Neuronal stem cell (in vitro differentiated cells): ENCODE data around the gene LAMC3.
A peak's percentile ranks its signal among the peaks of the same experiment; 100 is the strongest.

Experiments
- DNase-seq: peaks from one replicate; pipeline ENCODE4 v3.0.0-alpha.2; 2013; ENCODE audit warnings: low spot score
- H2AFZ ChIP-seq: one replicate; pipeline ENCODE4 v1.6.1; 2013; ENCODE audit warnings: mild to moderate bottlenecking, low read length, inconsistent platforms
- H2AK5ac ChIP-seq: 2 replicates; pipeline ENCODE4 v1.6.1; 2013; ENCODE audit warnings: low read depth, mild to moderate bottlenecking, inconsistent platforms, low read length, moderate library complexity, mixed read lengths
- H2BK120ac ChIP-seq: 2 replicates; pipeline ENCODE4 v1.6.1; 2013; ENCODE audit warnings: low read depth, mild to moderate bottlenecking, inconsistent platforms, low read length, moderate library complexity, mixed read lengths
- H2BK12ac ChIP-seq: one replicate; pipeline ENCODE4 v1.6.1; 2013; ENCODE audit warnings: low read length, inconsistent platforms
- H2BK15ac ChIP-seq: 2 replicates; pipeline ENCODE4 v1.6.1; 2013; ENCODE audit warnings: mild to moderate bottlenecking, low read length, inconsistent platforms, mixed read lengths
- H2BK5ac ChIP-seq: one replicate; pipeline ENCODE4 v1.6.1; 2013; ENCODE audit warnings: inconsistent platforms, mild to moderate bottlenecking, low read length, moderate library complexity
- H3K14ac ChIP-seq: one replicate; pipeline ENCODE4 v1.6.1; 2013; ENCODE audit warnings: low read length, inconsistent platforms
- H3K18ac ChIP-seq: 2 replicates; pipeline ENCODE4 v1.6.1; 2013; ENCODE audit warnings: low read length, inconsistent platforms
- H3K23ac ChIP-seq: 2 replicates; pipeline ENCODE4 v1.6.1; 2013; ENCODE audit warnings: low read depth, mild to moderate bottlenecking, mixed read lengths, low read length, inconsistent platforms; ENCODE audit not compliant: poor library complexity
- H3K27ac ChIP-seq: replicated peaks from 3 replicates; pipeline ENCODE4 v1.5.1; 2013; ENCODE audit warnings: low read length, inconsistent platforms
- H3K27me3 ChIP-seq, 3 experiments: 2 replicates each; pipeline ENCODE4 v1.6.1; 2013; ENCODE audit warnings: low read length in 3 of 3, mild to moderate bottlenecking in 2 of 3, inconsistent platforms in 1 of 3, low read depth in 1 of 3, mixed read lengths in 1 of 3, moderate library complexity in 1 of 3; ENCODE audit not compliant: control insufficient read depth in 3 of 3, insufficient read depth in 3 of 3
- H3K36me3 ChIP-seq, 2 donors: replicated peaks in 1 of 2; 2 replicates each; pipeline ENCODE4 v1.6.1; 2013; ENCODE audit warnings: low read length in 2 of 2; ENCODE audit not compliant: control insufficient read depth in 2 of 2, insufficient read depth in 2 of 2
- H3K4ac ChIP-seq: 2 replicates; pipeline ENCODE4 v1.6.1; 2013; ENCODE audit warnings: inconsistent platforms, mild to moderate bottlenecking, low read length, moderate library complexity
- H3K4me1 ChIP-seq, 2 donors: 1 replicate in 1 of 2; 2 replicates in 1 of 2; pipeline ENCODE4 v1.6.1; 2013; ENCODE audit warnings: low read length in 2 of 2, low read depth in 1 of 2; ENCODE audit not compliant: control insufficient read depth in 2 of 2, insufficient read depth in 1 of 2
- H3K4me2 ChIP-seq: one replicate; pipeline ENCODE4 v1.6.1; 2013; ENCODE audit warnings: mild to moderate bottlenecking, low read length, inconsistent platforms; ENCODE audit not compliant: insufficient read depth, poor library complexity, severe bottlenecking
- H3K4me3 ChIP-seq, 2 donors: 2 replicates each; pipeline ENCODE4 v1.5.1; 2013; ENCODE audit warnings: low read length in 2 of 2, mild to moderate bottlenecking in 2 of 2, inconsistent platforms in 1 of 2, moderate library complexity in 1 of 2
- H3K79me1 ChIP-seq: one replicate; pipeline ENCODE4 v1.6.1; 2013; ENCODE audit warnings: low read depth, mild to moderate bottlenecking, inconsistent platforms, low read length, moderate library complexity
- H3K9ac ChIP-seq: one replicate; pipeline ENCODE4 v1.6.1; 2013; ENCODE audit warnings: mild to moderate bottlenecking, low read depth, low read length, inconsistent platforms; ENCODE audit not compliant: poor library complexity
- H3K9me3 ChIP-seq, 2 donors: replicated peaks in 1 of 2; 2 replicates each; pipeline versions ENCODE3 to v1.6.1; 2013; ENCODE audit warnings: low read length in 2 of 2, mild to moderate bottlenecking in 2 of 2, inconsistent platforms in 1 of 2, low read depth in 1 of 2, mixed read lengths in 1 of 2, moderate library complexity in 1 of 2; ENCODE audit not compliant: control insufficient read depth in 2 of 2, insufficient read depth in 1 of 2
- H4K8ac ChIP-seq: one replicate; pipeline ENCODE4 v1.6.1; 2013; ENCODE audit warnings: low read depth, mild to moderate bottlenecking, inconsistent platforms, low read length, moderate library complexity
- H4K91ac ChIP-seq: one replicate; pipeline ENCODE4 v1.6.1; 2013; ENCODE audit warnings: low read length, low read depth, mild to moderate bottlenecking, inconsistent platforms; ENCODE audit not compliant: poor library complexity
- whole genome bisulfite sequencing, 2 donors: extraction: QIAGEN DNeasy Blood & Tissue Kit; methylation state at CpG; one replicate each; pipeline ENCODE4 v1.1.7; 2013; ENCODE audit warnings: missing lambda C conversion rate in 2 of 2, mixed read lengths in 1 of 2; ENCODE audit not compliant: insufficient read length in 2 of 2, insufficient replicate concordance in 1 of 2; ENCODE audit errors: extremely low coverage in 2 of 2; 5-methylcytosine and 5-hydroxymethylcytosine counted together

The LAMC3 gene

DNA sequence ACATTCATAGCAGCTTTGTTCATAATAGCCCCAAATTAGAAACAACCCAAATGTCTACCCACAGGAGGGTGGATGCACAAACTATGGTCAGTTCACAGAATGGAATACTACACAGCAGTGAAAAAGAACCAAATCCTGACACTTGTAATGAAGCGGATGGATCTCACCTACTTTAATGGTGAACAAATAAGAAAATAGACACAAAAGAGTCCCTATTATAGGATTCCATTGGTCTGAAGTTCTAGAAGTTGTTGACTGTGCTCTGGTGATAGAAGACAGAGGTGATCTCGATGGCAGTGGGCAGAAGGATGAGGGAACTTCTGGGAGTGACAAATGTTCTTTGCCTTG lies 20.6 kb upstream of the LAMC3 start:
- peaks cover 0 to 2% of the 10 kb centered on the region in 2 donors for H3K9me3 ChIP-seq
- H3K18ac ChIP-seq = no peak overlapping the region
- no peaks in the 10 kb centered on the region for H3K36me3 ChIP-seq
- H3K27ac ChIP-seq = no peak overlapping the region
- no peak overlapping the region for H4K8ac ChIP-seq
- no peak overlapping the region for H3K4me2 ChIP-seq
- no peak overlapping the region for H3K9ac ChIP-seq
- H3K23ac ChIP-seq = no peak overlapping the region
- peaks cover 0 to 10% (median 0%) of the 10 kb centered on the region in 3 experiments for H3K27me3 ChIP-seq
- no peak overlapping the region for H3K4me3 ChIP-seq
- no peak overlapping the region for H4K91ac ChIP-seq
- H3K14ac ChIP-seq = no peak overlapping the region
- no peak overlapping the region for H2AK5ac ChIP-seq
- WGBS, 2 donors = no CpG with 5 or more reads among the region's 2 CpGs
- no peak overlapping the region for H2BK15ac ChIP-seq
- H2BK12ac ChIP-seq = no peak overlapping the region
- no peak overlapping the region for H3K4ac ChIP-seq
- H3K4me1 ChIP-seq = peaks cover 3 to 47% of the 10 kb centered on the region in 2 donors
- H2AFZ ChIP-seq = no peak overlapping the region
- H2BK120ac ChIP-seq = no peak overlapping the region
- no peak overlapping the region for H2BK5ac ChIP-seq
- H3K79me1 ChIP-seq = peaks cover 3% of the 10 kb centered on the region
- no peak for DNase-seq

DNA sequence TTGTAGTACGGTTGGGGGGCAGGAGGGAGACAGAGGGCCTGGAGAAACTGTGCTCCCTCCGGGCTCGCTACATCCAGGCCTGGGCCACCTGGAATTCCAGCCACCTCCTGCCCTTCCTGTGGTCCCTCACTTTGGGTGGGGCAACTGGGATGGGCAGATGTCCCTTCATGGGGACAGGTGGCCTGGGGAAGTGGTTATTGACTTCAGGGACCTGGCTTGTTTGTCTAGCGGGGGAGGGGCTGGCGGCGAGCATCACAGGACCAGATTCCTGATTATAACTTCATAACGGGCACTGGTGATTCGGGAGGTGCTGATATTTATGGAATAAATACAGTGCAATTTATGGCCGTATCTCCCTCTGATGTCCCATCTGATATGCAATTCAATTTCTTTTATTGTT lies 20.1 kb upstream of the LAMC3 start:
- no peak overlapping the region for H3K4me3 ChIP-seq
- peaks cover 3% of the 10 kb centered on the region for H3K79me1 ChIP-seq
- no peak overlapping the region for H2BK120ac ChIP-seq
- no peak overlapping the region for H3K18ac ChIP-seq
- no peak overlapping the region for H2BK15ac ChIP-seq
- peak overlapping the region; percentile 34 for H3K23ac ChIP-seq
- H3K4ac ChIP-seq = no peak overlapping the region
- no peak for DNase-seq
- H3K4me1 ChIP-seq = peaks cover 3 to 42% of the 10 kb centered on the region in 2 donors
- no peak overlapping the region for H3K9ac ChIP-seq
- H3K4me2 ChIP-seq = no peak overlapping the region
- H2AK5ac ChIP-seq = no peak overlapping the region
- H2AFZ ChIP-seq = no peak overlapping the region
- H2BK5ac ChIP-seq = no peak overlapping the region
- H3K27me3 ChIP-seq = peaks cover 0 to 10% (median 0%) of the 10 kb centered on the region in 3 experiments
- WGBS, 2 donors = no CpG with 5 or more reads among the region's 9 CpGs
- no peak overlapping the region for H2BK12ac ChIP-seq
- no peak overlapping the region for H4K8ac ChIP-seq
- H3K14ac ChIP-seq = no peak overlapping the region
- H3K9me3 ChIP-seq = peaks cover 0 to under 1% of the 10 kb centered on the region in 2 donors
- H3K27ac ChIP-seq = no peak overlapping the region
- no peak overlapping the region for H4K91ac ChIP-seq
- H3K36me3 ChIP-seq = no peaks in the 10 kb centered on the region

DNA sequence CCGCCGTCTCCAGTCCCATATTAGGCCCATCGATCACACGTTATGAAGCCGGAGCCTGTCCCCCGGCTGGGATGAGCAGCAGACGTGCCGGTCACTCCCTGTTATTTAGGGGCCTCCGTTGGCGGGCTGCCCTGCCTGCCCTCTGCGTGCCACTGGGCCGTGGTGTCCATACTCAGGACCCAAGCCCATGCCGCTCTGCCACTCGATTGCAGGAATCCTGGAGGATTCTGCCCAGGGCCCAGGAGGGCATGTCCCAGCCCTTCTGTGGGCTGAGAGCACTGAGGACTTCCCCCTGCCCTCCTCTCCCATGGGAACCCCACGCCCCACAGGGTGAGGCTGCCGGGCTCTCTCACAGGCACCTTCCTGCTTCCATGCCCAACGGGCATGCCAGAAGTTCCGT lies 19.6 kb upstream of the LAMC3 start:
- H2AK5ac ChIP-seq = no peak overlapping the region
- no peak overlapping the region for H3K4me3 ChIP-seq
- H2AFZ ChIP-seq = no peak overlapping the region
- H3K9me3 ChIP-seq = no peaks in the 10 kb centered on the region
- no peak overlapping the region for H2BK5ac ChIP-seq
- no peak overlapping the region for H3K14ac ChIP-seq
- peaks cover 0 to 10% (median 0%) of the 10 kb centered on the region in 3 experiments for H3K27me3 ChIP-seq
- no peak for DNase-seq
- H3K36me3 ChIP-seq = no peaks in the 10 kb centered on the region
- peak overlapping the region; percentile 65 for H3K18ac ChIP-seq
- no peak overlapping the region for H3K27ac ChIP-seq
- H2BK15ac ChIP-seq = no peak overlapping the region
- peak overlapping the region; percentile 66 for H3K23ac ChIP-seq
- H4K91ac ChIP-seq = no peak overlapping the region
- H3K4me1 ChIP-seq = peaks cover 3 to 41% of the 10 kb centered on the region in 2 donors
- no peak overlapping the region for H3K4ac ChIP-seq
- no CpG with 5 or more reads among the region's 18 CpGs for WGBS, 2 donors
- no peak overlapping the region for H2BK12ac ChIP-seq
- no peak overlapping the region for H3K9ac ChIP-seq
- no peak overlapping the region for H3K4me2 ChIP-seq
- H3K79me1 ChIP-seq = peaks cover 3% of the 10 kb centered on the region
- H4K8ac ChIP-seq = no peak overlapping the region
- H2BK120ac ChIP-seq = peak overlapping the region; percentile 53

DNA sequence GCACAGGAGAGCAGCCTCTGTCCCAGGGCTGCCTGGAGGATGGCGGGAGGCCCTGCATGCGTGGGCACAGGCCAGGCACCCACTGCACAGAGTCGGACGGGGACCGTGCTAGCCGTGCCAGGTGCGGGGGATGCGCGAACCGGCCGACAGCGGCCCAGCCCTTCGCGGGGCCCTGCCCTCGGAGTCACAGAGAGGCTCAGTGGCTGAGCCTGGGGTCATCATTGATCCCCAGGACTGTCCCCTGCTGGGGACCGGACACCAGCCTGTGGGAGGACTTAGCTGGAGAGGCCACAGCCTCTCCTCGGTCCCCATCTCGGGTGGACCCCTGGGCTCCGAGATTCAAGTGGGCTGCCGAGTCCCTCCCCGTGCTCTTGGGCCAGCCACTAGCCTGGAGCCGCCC lies 19.1 kb upstream of the LAMC3 start:
- H2BK12ac ChIP-seq = no peak overlapping the region
- peak overlapping the region; percentile 71 for H2AFZ ChIP-seq
- no peak for DNase-seq
- no CpG with 5 or more reads among the region's 22 CpGs for WGBS, 2 donors
- H2AK5ac ChIP-seq = peak overlapping the region; percentile 38
- H3K23ac ChIP-seq = peak overlapping the region; percentile 66
- no peak overlapping the region for H3K4me2 ChIP-seq
- H3K27me3 ChIP-seq = peaks cover 0 to 10% (median 0%) of the 10 kb centered on the region in 3 experiments
- peak overlapping the region; percentile 33 for H3K18ac ChIP-seq
- no peak overlapping the region for H4K8ac ChIP-seq
- no peak overlapping the region for H3K9ac ChIP-seq
- H3K79me1 ChIP-seq = peaks cover 3% of the 10 kb centered on the region
- H3K9me3 ChIP-seq = no peaks in the 10 kb centered on the region
- no peak overlapping the region for H4K91ac ChIP-seq
- no peak overlapping the region for H3K14ac ChIP-seq
- no peak overlapping the region for H3K4me3 ChIP-seq
- no peak overlapping the region for H2BK120ac ChIP-seq
- no peak overlapping the region for H2BK5ac ChIP-seq
- H2BK15ac ChIP-seq = no peak overlapping the region
- H3K4ac ChIP-seq = no peak overlapping the region
- H3K27ac ChIP-seq = no peak overlapping the region
- no peaks in the 10 kb centered on the region for H3K36me3 ChIP-seq
- peaks cover 3 to 38% of the 10 kb centered on the region in 2 donors for H3K4me1 ChIP-seq
